Hepatocyte (in vitro differentiated cells): Measurements from ENCODE around the gene SBK2. TPM values are rescaled to one million over a fixed set of nuclear protein-coding genes. Genes with fewer than 3 reads are reported as not detected.

Experiments used
- DNase-seq: peaks from one replicate; pipeline ENCODE4 v3.0.0-alpha.2; 2016; ENCODE audit warnings: low spot score
- H2AFZ ChIP-seq: fragments of 200-600 bp; sonication (generic); 2 replicates; pipeline ENCODE4 v1.6.0; 2016; ENCODE audit warnings: antibody characterized with exemption, mild to moderate bottlenecking
- H3K27ac ChIP-seq: fragments of 200-600 bp; sonication (generic); 2 replicates; pipeline ENCODE4 v1.5.1; 2016; ENCODE audit warnings: mild to moderate bottlenecking
- H3K27me3 ChIP-seq: fragments of 200-600 bp; sonication (generic); 2 replicates; pipeline ENCODE4 v1.6.1; 2016
- H3K36me3 ChIP-seq: fragments of 200-600 bp; sonication (generic); replicated peaks from 2 replicates; pipeline ENCODE4 v1.5.1; 2016; ENCODE audit warnings: low read depth; ENCODE audit not compliant: insufficient read depth
- H3K4me1 ChIP-seq: fragments of 200-600 bp; sonication (generic); 2 replicates; pipeline ENCODE4 v1.5.1; 2016; ENCODE audit warnings: mild to moderate bottlenecking, moderate library complexity; ENCODE audit not compliant: insufficient read depth
- H3K4me2 ChIP-seq: fragments of 200-600 bp; sonication (generic); 2 replicates; pipeline ENCODE4 v1.6.0; 2016
- H3K4me3 ChIP-seq: fragments of 200-600 bp; sonication (generic); 2 replicates; pipeline ENCODE4 v1.5.1; 2016; ENCODE audit warnings: mild to moderate bottlenecking
- H3K79me2 ChIP-seq: fragments of 200-600 bp; sonication (generic); 2 replicates; pipeline ENCODE4 v1.6.0; 2017; ENCODE audit warnings: mild to moderate bottlenecking
- H3K9me2 ChIP-seq: fragments of 200-600 bp; sonication (generic); replicated peaks from 2 replicates; pipeline ENCODE4 v1.6.0; 2017; ENCODE audit warnings: mild to moderate bottlenecking; ENCODE audit not compliant: insufficient read depth
- H3K9me3 ChIP-seq: fragments of 200-600 bp; sonication (generic); 2 replicates; pipeline ENCODE4 v1.5.1; 2016; ENCODE audit warnings: low read depth, mild to moderate bottlenecking
- H4K20me1 ChIP-seq: fragments of 200-600 bp; sonication (generic); 2 replicates; pipeline ENCODE4 v1.6.0; 2016; ENCODE audit warnings: mild to moderate bottlenecking; ENCODE audit not compliant: insufficient read depth, poor library complexity, severe bottlenecking
- CTCF ChIP-seq: fragments of 200-600 bp; sonication (generic); IDR thresholded peaks from 2 replicates; pipeline ENCODE4 v1.5.1; 2016; ENCODE audit warnings: antibody characterized with exemption, mild to moderate bottlenecking; ENCODE audit not compliant: poor library complexity
- EZH2 ChIP-seq: fragments of 200-600 bp; sonication (generic); IDR thresholded peaks from 2 replicates; pipeline ENCODE4 v1.6.1; 2016; ENCODE audit warnings: antibody characterized with exemption, mild to moderate bottlenecking, borderline replicate concordance
- EZH2phosphoT487 ChIP-seq: fragments of 200-600 bp; sonication (generic); IDR thresholded peaks from one replicate; pipeline ENCODE4 v1.6.1; 2018; ENCODE audit warnings: antibody characterized with exemption, mild to moderate bottlenecking, low read depth, moderate library complexity; ENCODE audit not compliant: unreplicated experiment, severe bottlenecking
- WGBS: methylation state at CpG from one replicate; pipeline ENCODE4 v1.1.6; 2016; ENCODE audit warnings: low lambda C conversion rate; ENCODE audit errors: missing lambda C conversion rate; 5-methylcytosine and 5-hydroxymethylcytosine counted together
- polyA plus RNA-seq: library from polyadenylated mRNA; unstranded; fragments of >200 nt; fragmentation: Nextera tagmentation; extraction: Ambion mirVana; gene quantifications from 2 replicates; pipeline ENCODE4 v1.2.1, GENCODE V29; 2016
- total RNA-seq: library from RNA; depleted of rRNA; stranded (reverse); fragments of >200 nt; gene quantifications from 2 replicates; pipeline ENCODE4 v1.2.3, GENCODE V29; 2014

Gene SBK2
- total and polyA plus RNA-seq, 2 experiments from 2014 or later: 0.30 to 0.51 TPM

DNA sequence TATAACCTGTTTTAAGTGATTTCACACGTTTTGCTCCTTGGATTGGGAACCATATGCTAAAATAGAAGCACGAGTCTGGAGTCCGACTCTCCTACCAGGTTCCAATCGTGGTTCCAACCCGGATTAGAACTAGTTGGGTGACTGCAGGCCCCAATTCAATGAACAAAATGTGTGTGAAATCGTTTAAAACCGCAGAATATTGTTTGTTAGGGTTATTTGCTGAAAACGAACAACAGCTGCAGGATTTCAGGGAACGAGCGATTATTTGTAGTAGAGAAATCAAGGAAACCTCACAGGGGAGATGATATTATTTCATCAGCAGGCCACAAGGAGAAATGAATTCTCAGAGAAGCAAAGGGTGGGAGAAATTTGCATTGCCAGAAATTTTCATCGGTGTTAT lies 32.0 kb downstream of the SBK2 start:
- no peaks in the 10 kb centered on the region for H4K20me1 ChIP-seq
- H3K4me3 ChIP-seq: no peak overlapping the region
- no peaks in the 10 kb centered on the region for H3K79me2 ChIP-seq
- H2AFZ ChIP-seq: no peak overlapping the region
- no peak overlapping the region for H3K4me2 ChIP-seq
- H3K9me2 ChIP-seq: no peaks in the 10 kb centered on the region
- 86% methylated on average over 11 of the region's 11 CpGs for WGBS
- TF ChIP-seq EZH2 (no peak), CTCF (no peak), EZH2phosphoT487 (no peak)
- no peak overlapping the region for H3K27ac ChIP-seq
- no peaks in the 10 kb centered on the region for H3K27me3 ChIP-seq
- DNase-seq: no peak
- H3K4me1 ChIP-seq: no peaks in the 10 kb centered on the region
- H3K9me3 ChIP-seq: no peaks in the 10 kb centered on the region
- no peaks in the 10 kb centered on the region for H3K36me3 ChIP-seq

- Histone ChIP-seq H2AFZ (no peak overlapping the region), H3K36me3 (no peaks in the 10 kb centered on the region), H3K4me1 (no peaks in the 10 kb centered on the region), H4K20me1 (no peaks in the 10 kb centered on the region), H3K79me2 (no peaks in the 10 kb centered on the region), H3K4me2 (peak overlapping the region; percentile 83), H3K27me3 (no peaks in the 10 kb centered on the region), H3K9me3 (no peaks in the 10 kb centered on the region), H3K4me3 (no peak overlapping the region), H3K9me2 (no peaks in the 10 kb centered on the region), H3K27ac (no peak overlapping the region)
- 41% methylated on average over 13 of the region's 13 CpGs for WGBS
- TF ChIP-seq EZH2phosphoT487: no peak
- TF ChIP-seq EZH2: no peak
- TF ChIP-seq CTCF: no peak
- DNase-seq: no peak
Measured at GRCh38 chr19:55504252-55504603, 32.7 kb downstream of the SBK2 start.

- Histone ChIP-seq H3K27ac (no peak overlapping the region), H3K4me3 (peak overlapping the region; percentile 10), H3K4me1 (no peaks in the 10 kb centered on the region), H3K36me3 (no peaks in the 10 kb centered on the region), H3K79me2 (no peaks in the 10 kb centered on the region), H4K20me1 (no peaks in the 10 kb centered on the region), H3K9me2 (no peaks in the 10 kb centered on the region), H3K4me2 (peak overlapping the region; percentile 83), H3K27me3 (no peaks in the 10 kb centered on the region), H3K9me3 (no peaks in the 10 kb centered on the region), H2AFZ (peak overlapping the region; percentile 66)
- peak; percentile 96 for DNase-seq
- WGBS: 23% methylated on average over 59 of the region's 64 CpGs
- TF ChIP-seq CTCF: peak; percentile 99
- no peak for TF ChIP-seq EZH2phosphoT487
Measured at GRCh38 chr19:55503502-55504251, 33.3 kb downstream of the SBK2 start.

GRCh38 chr19:55503157-55503501 lies 33.8 kb downstream of the SBK2 start:
- Histone ChIP-seq H3K4me1 (no peaks in the 10 kb centered on the region), H3K27ac (no peak overlapping the region), H3K9me3 (no peaks in the 10 kb centered on the region), H3K4me3 (no peak overlapping the region), H3K4me2 (no peak overlapping the region), H3K27me3 (no peaks in the 10 kb centered on the region), H3K36me3 (no peaks in the 10 kb centered on the region), H2AFZ (no peak overlapping the region), H3K9me2 (no peaks in the 10 kb centered on the region), H3K79me2 (no peaks in the 10 kb centered on the region), H4K20me1 (no peaks in the 10 kb centered on the region)
- DNase-seq: no peak
- TF ChIP-seq EZH2 (no peak), EZH2phosphoT487 (no peak), CTCF (no peak)
- WGBS: 98% methylated on average over 11 of the region's 17 CpGs
